Sigmoid colon (tissue), 7 donors: ENCODE results near the gene TM4SF18. TPM values are rescaled to one million over a fixed set of nuclear protein-coding genes. Genes with fewer than 3 reads are reported as not detected.
A peak's percentile ranks its signal among the peaks of the same experiment; 100 is the strongest.

Source experiments
- DNase-seq: peaks from one replicate; pipeline ENCODE4 v3.0.0-alpha.2; 2019
- H3K27ac ChIP-seq, 4 donors: fragments of 200-600 bp; sonication (generic); one replicate each; pipeline ENCODE4 v1.5.1; 2016 to 2019; ENCODE audit warnings: mild to moderate bottlenecking in 1 of 4
- H3K27me3 ChIP-seq, 3 donors: fragments of 200-600 bp; sonication (generic); one replicate each; pipeline ENCODE4 v1.5.1; 2019; ENCODE audit warnings: mild to moderate bottlenecking in 1 of 3
- H3K36me3 ChIP-seq, 4 donors: fragments of 200-600 bp; sonication (generic); one replicate each; pipeline ENCODE4 v1.5.1; 2016 to 2019
- H3K4me1 ChIP-seq, 4 donors: fragments of 200-600 bp; sonication (generic); one replicate each; pipeline ENCODE4 v1.5.1; 2017 to 2019
- H3K4me3 ChIP-seq, 4 donors: fragments of 200-600 bp; sonication (generic); one replicate each; pipeline ENCODE4 v1.5.1; 2017 to 2019; ENCODE audit warnings: mild to moderate bottlenecking in 2 of 4, moderate library complexity in 1 of 4
- H3K9me3 ChIP-seq, 4 donors: fragments of 200-600 bp in 3 of 4; sonication (generic) in 3 of 4; one replicate each; pipeline versions ENCODE4 v1.5.1 to v1.6.1; 2013 to 2019
- CTCF ChIP-seq, 4 experiments: fragments of 450-650 bp in 3 of 4; fragments of 200-600 bp in 1 of 4; IDR thresholded peaks; one replicate each; pipeline ENCODE4 v1.5.1; 2016 to 2019; ENCODE audit warnings: antibody characterized with exemption in 4 of 4, mild to moderate bottlenecking in 3 of 4, moderate library complexity in 2 of 4
- EP300 ChIP-seq, 4 donors: sonication (generic); formaldehyde crosslinking; IDR thresholded peaks; one replicate each; pipeline ENCODE4 v1.6.1; 2017; ENCODE audit warnings: antibody characterized with exemption in 4 of 4
- POLR2A ChIP-seq, 2 donors: fragments of 450-650 bp; IDR thresholded peaks; one replicate each; pipeline ENCODE4 v1.6.1; 2016; ENCODE audit warnings: antibody characterized with exemption in 2 of 2, mild to moderate bottlenecking in 2 of 2, moderate library complexity in 2 of 2
- POLR2AphosphoS5 ChIP-seq, 4 donors: sonication (generic); formaldehyde crosslinking; IDR thresholded peaks; one replicate each; pipeline ENCODE4 v1.6.1; 2017; ENCODE audit warnings: antibody characterized with exemption in 4 of 4
- WGBS, 2 donors: extraction: QIAGEN DNeasy Blood & Tissue Kit; methylation state at CpG; one replicate each; pipeline ENCODE4 v1.1.7; 2013; 5-methylcytosine and 5-hydroxymethylcytosine counted together
- intact Hi-C: fragments of 100-400 bp; cut with DNase I; formaldehyde crosslinking; loops from one replicate; pipeline ENCODE4 v1.15.1; 2023
- polyA plus RNA-seq, 3 donors: library from polyadenylated mRNA; stranded (reverse); fragments of 200-250 nt; gene quantifications; one replicate each; pipeline ENCODE4 v1.2.3, GENCODE V29; 2013
- total RNA-seq, 4 donors: library from RNA; depleted of rRNA; stranded (reverse); fragments of >200 nt; gene quantifications; one replicate each; pipeline ENCODE4 v1.1.0, GENCODE V29; 2016
- donor health status: healthy with polysubstance abuse.
- donor health status: Bipolar disorder and iron deficiency.
- donor health status: healthy.

The TM4SF18 gene
- total and polyA plus RNA-seq, 7 donors = 0.46 to 11.6 (median 2.3) TPM

GRCh38 chr3:149332771-149333170 lies 665 bp downstream of the TM4SF18 start:
- no peaks in the 10 kb centered on the region for H3K36me3 ChIP-seq
- H3K4me3 ChIP-seq = peak overlapping the region in 1 of 4 donors; percentile 4
- intact Hi-C loops = no loop called here
- TF ChIP-seq POLR2AphosphoS5 (IDR thresholded peaks at IDR 0.05) (no peak), POLR2A (IDR thresholded peaks at IDR 0.05) (no peak)
- H3K9me3 ChIP-seq = no peaks in the 10 kb centered on the region
- no peaks in the 10 kb centered on the region for H3K27me3 ChIP-seq
- H3K27ac ChIP-seq = peak overlapping the region in 1 of 4 donors; percentile 41
- H3K4me1 ChIP-seq = no peaks in the 10 kb centered on the region
- DNase-seq = no peak

- no peaks in the 10 kb centered on the region for H3K9me3 ChIP-seq
- H3K27ac ChIP-seq = peak overlapping the region in 1 of 4 donors; percentile 41
- H3K27me3 ChIP-seq = no peaks in the 10 kb centered on the region
- no peaks in the 10 kb centered on the region for H3K4me1 ChIP-seq
- no peak overlapping the region for H3K4me3 ChIP-seq
- WGBS, 2 donors = 7 to 8% methylated on average over 1 of the region's 1 CpG
- intact Hi-C loops = no loop called here
- no peaks in the 10 kb centered on the region for H3K36me3 ChIP-seq
- TF ChIP-seq POLR2A (IDR thresholded peaks at IDR 0.05) (no peak), EP300 (IDR thresholded peaks at IDR 0.05) (no peak), CTCF (IDR thresholded peaks at IDR 0.05) (no peak), POLR2AphosphoS5 (IDR thresholded peaks at IDR 0.05) (no peak)
- no peak for DNase-seq
Observed at GRCh38 chr3:149332227-149332765, 1.1 kb downstream of the TM4SF18 start.

- H3K4me3 ChIP-seq = no peak overlapping the region
Observed at GRCh38 chr3:149331396-149331795, 2.0 kb downstream of the TM4SF18 start.

GRCh38 chr3:149330609-149331331 lies 2.7 kb downstream of the TM4SF18 start:
- Histone ChIP-seq H3K27me3 (no peaks in the 10 kb centered on the region), H3K4me3 (no peak overlapping the region), H3K27ac (no peak overlapping the region), H3K4me1 (no peaks in the 10 kb centered on the region), H3K36me3 (no peaks in the 10 kb centered on the region), H3K9me3 (no peaks in the 10 kb centered on the region)
- no peak for DNase-seq
- intact Hi-C loops = no loop called here
- WGBS, 2 donors = 89 to 93% methylated on average over 2 of the region's 2 CpGs
- no peak for TF ChIP-seq POLR2A (IDR thresholded peaks at IDR 0.05)

More at GRCh38 chr3:149331396-149331795, 2.0 kb downstream of the TM4SF18 start:
- intact Hi-C loops = no loop called here
- DNase-seq = no peak
- Histone ChIP-seq H3K27me3 (no peaks in the 10 kb centered on the region), H3K36me3 (no peaks in the 10 kb centered on the region), H3K27ac (no peak overlapping the region), H3K9me3 (no peaks in the 10 kb centered on the region), H3K4me1 (no peaks in the 10 kb centered on the region)
- TF ChIP-seq POLR2A (IDR thresholded peaks at IDR 0.05) (no peak), POLR2AphosphoS5 (IDR thresholded peaks at IDR 0.05) (no peak), CTCF (IDR thresholded peaks at IDR 0.05) (no peak), EP300 (IDR thresholded peaks at IDR 0.05) (no peak)
- WGBS, 2 donors = 77 to 82% methylated on average over 2 of the region's 2 CpGs

GRCh38 chr3:149327156-149327555 lies 6.3 kb downstream of the TM4SF18 start:
- H3K27me3 ChIP-seq = no peaks in the 10 kb centered on the region
- H3K4me1 ChIP-seq = no peaks in the 10 kb centered on the region
- H3K27ac ChIP-seq = no peak overlapping the region
- H3K4me3 ChIP-seq = no peak overlapping the region
- H3K36me3 ChIP-seq = no peaks in the 10 kb centered on the region
- intact Hi-C loops = no loop called here
- WGBS, 2 donors = 87 to 88% methylated on average over 2 of the region's 2 CpGs
- H3K9me3 ChIP-seq = no peaks in the 10 kb centered on the region
- TF ChIP-seq CTCF (IDR thresholded peaks at IDR 0.05) (no peak), POLR2A (IDR thresholded peaks at IDR 0.05) (no peak), EP300 (IDR thresholded peaks at IDR 0.05) (no peak), POLR2AphosphoS5 (IDR thresholded peaks at IDR 0.05) (no peak)
- no peak for DNase-seq
